Measurements from ENCODE around the gene DLX2. TPM values are rescaled to one million over a fixed set of nuclear protein-coding genes. Genes with fewer than 3 reads are reported as not detected.

The DLX2 gene
- total RNA-seq, 1 experiment from 2014 or later: 0.82 TPM

DNA sequence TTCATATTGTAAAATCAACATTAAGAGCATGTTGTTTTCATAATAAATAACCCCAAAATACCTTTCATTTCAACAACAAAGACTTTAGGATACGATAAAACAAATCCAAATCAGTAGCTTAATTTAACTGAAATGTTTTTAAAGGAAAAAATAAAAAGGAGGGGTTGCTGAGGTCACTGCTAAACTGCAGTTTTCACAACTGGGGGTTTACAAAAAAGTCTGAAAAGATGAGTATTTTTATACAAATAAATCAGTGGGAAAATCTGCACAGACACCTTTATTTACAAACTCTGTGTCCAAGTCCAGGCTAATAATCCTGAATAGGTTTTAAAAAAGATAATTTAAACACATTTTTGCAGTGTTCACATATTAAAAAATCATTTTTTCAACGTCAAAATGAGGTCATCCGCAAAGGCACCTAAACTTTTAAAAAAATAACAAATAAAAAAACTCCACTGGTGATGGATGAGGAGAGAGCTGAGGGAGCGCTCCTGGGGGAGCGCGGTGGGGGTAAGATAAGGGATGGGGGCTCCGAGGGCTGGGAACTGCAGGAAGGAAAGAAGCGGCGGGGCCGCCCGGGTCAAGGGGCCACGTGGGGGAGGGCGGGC is 3.1 kb downstream of the DLX2 start:
- Mint-ChIP-seq H3K27me3 (ENCODE audit: insufficient read depth, unreplicated experiment) (peaks cover 5% of the 10 kb centered on the region), H3K4me3 (ENCODE audit: unreplicated experiment) (peak overlapping the region; percentile 70), H3K4me1 (ENCODE audit: low read depth, unreplicated experiment) (peaks cover 20% of the 10 kb centered on the region), H3K36me3 (ENCODE audit: insufficient read depth, unreplicated experiment) (peaks cover 30% of the 10 kb centered on the region), H3K27ac (ENCODE audit: unreplicated experiment) (no peak overlapping the region), H3K9me3 (ENCODE audit: unreplicated experiment) (no peaks in the 10 kb centered on the region)
- ChIA-PET CTCF (interaction anchor here (0.5 to 2.0 kb wide), 5 partner anchors 13 to 382 kb away, joined by 3 to 11 read pairs (median 3); partner anchors contain the start of gene DLX1), POLR2A (interaction anchor here (1.3 to 1.8 kb wide), 2 partner anchors 14 to 177 kb away, joined by 6 to 13 read pairs; partner anchors contain the start of genes DLX1 and HAT1)
- peaks cover 16% of the 10 kb centered on the region for H3K4me1 ChIP-seq
- DNase-seq: no peak
- 0 out of 2 replicates have a peak, but pooled peaks cover 2% of the 10 kb centered on the region for H3K27me3 ChIP-seq (replicated peaks; ENCODE audit: control insufficient read depth, insufficient read depth, low read length)
- H3K9me3 ChIP-seq: no peaks in the 10 kb centered on the region
- intact Hi-C loops (cut with micrococcal nuclease; ENCODE audit: unreplicated experiment): loop anchor here (5.0 kb wide), 2 partner anchors 207 to 412 kb away; partner anchors contain the start of genes DYNC1I2 and SLC25A12
- no peaks in the 10 kb centered on the region for H3K36me3 ChIP-seq (ENCODE audit: control insufficient read depth, insufficient read depth, low read length)
- H3K4me3 ChIP-seq (ENCODE audit: low read depth, low read length): peak overlapping the region; percentile 49
- TF ChIP-seq, protein P1, sequence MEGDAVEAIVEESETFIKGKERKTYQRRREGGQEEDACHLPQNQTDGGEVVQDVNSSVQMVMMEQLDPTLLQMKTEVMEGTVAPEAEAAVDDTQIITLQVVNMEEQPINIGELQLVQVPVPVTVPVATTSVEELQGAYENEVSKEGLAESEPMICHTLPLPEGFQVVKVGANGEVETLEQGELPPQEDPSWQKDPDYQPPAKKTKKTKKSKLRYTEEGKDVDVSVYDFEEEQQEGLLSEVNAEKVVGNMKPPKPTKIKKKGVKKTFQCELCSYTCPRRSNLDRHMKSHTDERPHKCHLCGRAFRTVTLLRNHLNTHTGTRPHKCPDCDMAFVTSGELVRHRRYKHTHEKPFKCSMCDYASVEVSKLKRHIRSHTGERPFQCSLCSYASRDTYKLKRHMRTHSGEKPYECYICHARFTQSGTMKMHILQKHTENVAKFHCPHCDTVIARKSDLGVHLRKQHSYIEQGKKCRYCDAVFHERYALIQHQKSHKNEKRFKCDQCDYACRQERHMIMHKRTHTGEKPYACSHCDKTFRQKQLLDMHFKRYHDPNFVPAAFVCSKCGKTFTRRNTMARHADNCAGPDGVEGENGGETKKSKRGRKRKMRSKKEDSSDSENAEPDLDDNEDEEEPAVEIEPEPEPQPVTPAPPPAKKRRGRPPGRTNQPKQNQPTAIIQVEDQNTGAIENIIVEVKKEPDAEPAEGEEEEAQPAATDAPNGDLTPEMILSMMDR (IDR thresholded peaks at IDR 0.05; ENCODE audit: insufficient read depth in 1 of 2, low read depth in 1 of 2, low read length in 1 of 2, severe bottlenecking in 1 of 2, unreplicated experiment in 1 of 2): no peak
- no TSS peak for BruUV-seq (replicated peaks)

DNA sequence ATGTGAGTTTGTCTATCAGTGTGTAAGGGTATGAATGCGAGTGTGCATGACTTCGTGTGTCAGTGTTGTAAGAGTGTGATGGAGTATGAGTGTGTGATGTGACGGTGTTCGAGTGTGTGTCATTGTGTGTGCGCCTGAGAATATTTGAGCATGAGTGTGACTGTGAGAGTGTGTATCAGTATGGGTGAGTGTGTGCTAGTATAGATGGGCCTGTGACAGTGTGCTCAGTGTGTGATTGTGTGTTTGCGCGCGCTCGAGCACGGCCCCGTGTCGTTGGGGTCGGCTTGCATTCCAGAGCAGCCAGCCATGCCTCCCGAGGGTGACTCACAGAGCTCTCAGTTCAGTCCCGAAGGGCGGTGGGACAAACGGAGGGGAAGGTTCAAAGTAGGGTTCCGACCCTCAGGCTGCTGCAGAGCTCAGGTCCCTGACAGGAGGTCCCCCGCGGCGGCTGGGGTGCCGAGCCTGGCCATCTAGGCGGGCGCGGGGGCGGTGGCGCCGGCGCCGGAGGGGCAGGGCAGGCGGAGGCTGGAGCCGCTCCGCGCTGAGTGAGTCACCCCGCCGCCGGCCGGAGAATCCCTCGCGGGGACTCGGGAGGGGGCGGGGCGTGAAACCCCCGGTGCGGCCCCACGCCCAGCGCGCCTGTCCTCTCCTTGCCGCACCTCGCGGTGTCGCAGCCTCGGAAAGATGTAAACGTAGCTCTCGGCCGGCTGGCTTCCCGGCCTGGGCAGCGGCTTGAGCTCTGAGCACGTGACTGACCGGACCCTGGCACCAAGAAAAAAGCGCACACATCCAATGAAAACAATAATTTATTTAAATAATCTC is 3.8 kb downstream of the DLX2 start:
- peaks cover 18% of the 10 kb centered on the region for H3K4me1 Mint-ChIP-seq (ENCODE audit: low read depth, unreplicated experiment)
- no TSS peak for BruUV-seq (replicated peaks)
- peak overlapping the region; percentile 8 for H3K27ac Mint-ChIP-seq (ENCODE audit: unreplicated experiment)
- Histone ChIP-seq H3K36me3 (ENCODE audit: control insufficient read depth, insufficient read depth, low read length) (no peaks in the 10 kb centered on the region), H3K27me3 (replicated peaks; ENCODE audit: control insufficient read depth, insufficient read depth, low read length) (0 out of 2 replicates have a peak, but pooled peaks cover 2% of the 10 kb centered on the region), H3K4me1 (peaks cover 16% of the 10 kb centered on the region), H3K9me3 (no peaks in the 10 kb centered on the region), H3K4me3 (ENCODE audit: low read depth, low read length) (peak overlapping the region; percentile 49)
- DNase-seq: peak; percentile 83 to 90
- peak overlapping the region; percentile 70 for H3K4me3 Mint-ChIP-seq (ENCODE audit: unreplicated experiment)
- peaks cover 27% of the 10 kb centered on the region for H3K36me3 Mint-ChIP-seq (ENCODE audit: insufficient read depth, unreplicated experiment)
- ChIA-PET CTCF (interaction anchor here (0.5 to 2.0 kb wide), 5 partner anchors 12 to 381 kb away, joined by 3 to 11 read pairs (median 3); partner anchors contain the start of gene DLX1), POLR2A (interaction anchor here (1.3 to 1.8 kb wide), 2 partner anchors 14 to 176 kb away, joined by 6 to 13 read pairs; partner anchors contain the start of genes DLX1 and HAT1)
- TF ChIP-seq, protein P1 (IDR thresholded peaks at IDR 0.05; ENCODE audit: insufficient read depth in 1 of 2, low read depth in 1 of 2, low read length in 1 of 2, severe bottlenecking in 1 of 2, unreplicated experiment in 1 of 2): no peak
- H3K9me3 Mint-ChIP-seq (ENCODE audit: unreplicated experiment): no peaks in the 10 kb centered on the region
- peaks cover 7% of the 10 kb centered on the region for H3K27me3 Mint-ChIP-seq (ENCODE audit: insufficient read depth, unreplicated experiment)
- intact Hi-C loops (cut with micrococcal nuclease; ENCODE audit: unreplicated experiment): no loop called here

DNA sequence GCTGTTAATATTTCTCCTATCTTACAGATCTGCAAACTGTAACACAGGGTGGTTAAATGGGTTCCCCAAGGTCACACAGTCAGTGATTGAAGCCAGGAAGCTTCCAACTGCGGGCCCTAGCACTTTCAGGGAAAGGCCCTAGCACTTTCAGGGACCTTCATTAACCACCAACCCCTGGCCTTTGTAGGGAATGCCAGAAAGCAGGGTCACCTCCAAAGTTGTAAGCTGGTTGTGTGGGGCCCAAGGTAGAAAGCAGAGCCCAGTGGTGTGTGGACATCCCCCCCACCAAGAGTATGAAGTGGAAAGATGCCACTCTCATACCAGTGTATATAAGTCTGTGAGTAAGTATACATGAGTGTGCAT is 4.4 kb downstream of the DLX2 start:
- Histone ChIP-seq H3K27me3 (replicated peaks; ENCODE audit: control insufficient read depth, insufficient read depth, low read length) (0 out of 2 replicates have a peak, but pooled peaks cover 2% of the 10 kb centered on the region), H3K9me3 (no peaks in the 10 kb centered on the region), H3K4me3 (ENCODE audit: low read depth, low read length) (no peak overlapping the region; the same call in 1 of the 2 replicates), H3K36me3 (ENCODE audit: control insufficient read depth, insufficient read depth, low read length) (no peaks in the 10 kb centered on the region), H3K4me1 (peaks cover 11% of the 10 kb centered on the region)
- BruUV-seq (replicated peaks): TSS peak; percentile 16
- Mint-ChIP-seq H3K36me3 (ENCODE audit: insufficient read depth, unreplicated experiment) (peaks cover 24% of the 10 kb centered on the region), H3K27me3 (ENCODE audit: insufficient read depth, unreplicated experiment) (peaks cover 6% of the 10 kb centered on the region), H3K27ac (ENCODE audit: unreplicated experiment) (peak overlapping the region; percentile 8), H3K4me3 (ENCODE audit: unreplicated experiment) (peak overlapping the region; percentile 70), H3K9me3 (ENCODE audit: unreplicated experiment) (no peaks in the 10 kb centered on the region), H3K4me1 (ENCODE audit: low read depth, unreplicated experiment) (peaks cover 13% of the 10 kb centered on the region)
- POLR2A ChIA-PET: interaction anchor here (1.3 to 1.8 kb wide), 2 partner anchors 13 to 176 kb away, joined by 6 to 13 read pairs; partner anchors contain the start of genes DLX1 and HAT1
- CTCF ChIA-PET: interaction anchor here (1.2 to 2.0 kb wide), 2 partner anchors 12 to 13 kb away, joined by 3 to 11 read pairs; partner anchors contain the start of gene DLX1
- intact Hi-C loops (cut with micrococcal nuclease; ENCODE audit: unreplicated experiment): no loop called here
- DNase-seq: no peak
- TF ChIP-seq, protein P1 (IDR thresholded peaks at IDR 0.05; ENCODE audit: insufficient read depth in 1 of 2, low read depth in 1 of 2, low read length in 1 of 2, severe bottlenecking in 1 of 2, unreplicated experiment in 1 of 2): no peak
